ENCODE results near the gene POC1A. TPM values are rescaled to one million over a fixed set of nuclear protein-coding genes. Genes with fewer than 3 reads are reported as not detected.

POC1A gene
- total and polyA plus RNA-seq, 2 experiments from 2014 or later, result 19.1 to 26.7 TPM

- Histone ChIP-seq H4K20me1 (replicated peaks; ENCODE audit: insufficient read depth) (no peaks in the 10 kb centered on the region), H3K4me1 (ENCODE audit: insufficient read depth) (no peaks in the 10 kb centered on the region), H3F3A (replicated peaks; ENCODE audit: low read depth) (no peaks in the 10 kb centered on the region), H3K27ac (ENCODE audit: low read depth) (no peak overlapping the region), H3K4me2 (no peak overlapping the region), H2AFZ (no peak overlapping the region), H3K9me2 (ENCODE audit: insufficient read depth) (no peaks in the 10 kb centered on the region), H3K79me2 (replicated peaks; ENCODE audit: insufficient read depth) (no peaks in the 10 kb centered on the region), H3K27me3 (ENCODE audit: insufficient read depth) (no peaks in the 10 kb centered on the region), H3K36me3 (ENCODE audit: insufficient read depth) (peaks cover 3% of the 10 kb centered on the region; the same call in 1 of the 2 replicates), H3K4me3 (no peak overlapping the region)
- H3K9me3 Mint-ChIP-seq, result no peaks in the 10 kb centered on the region
- DNase-seq (ENCODE audit: low spot score), result no peak
- no peak overlapping the region for H3K27ac Mint-ChIP-seq
- peaks cover 2% of the 10 kb centered on the region for H3K27me3 Mint-ChIP-seq (ENCODE audit: insufficient read depth, low read depth, poor library complexity)
- no peak for ATAC-seq
- H3K4me3 Mint-ChIP-seq, result no peak overlapping the region
- peaks cover 13% of the 10 kb centered on the region; the same call in 2 of the 3 replicates for H3K4me1 Mint-ChIP-seq
- TF ChIP-seq, protein P1, sequence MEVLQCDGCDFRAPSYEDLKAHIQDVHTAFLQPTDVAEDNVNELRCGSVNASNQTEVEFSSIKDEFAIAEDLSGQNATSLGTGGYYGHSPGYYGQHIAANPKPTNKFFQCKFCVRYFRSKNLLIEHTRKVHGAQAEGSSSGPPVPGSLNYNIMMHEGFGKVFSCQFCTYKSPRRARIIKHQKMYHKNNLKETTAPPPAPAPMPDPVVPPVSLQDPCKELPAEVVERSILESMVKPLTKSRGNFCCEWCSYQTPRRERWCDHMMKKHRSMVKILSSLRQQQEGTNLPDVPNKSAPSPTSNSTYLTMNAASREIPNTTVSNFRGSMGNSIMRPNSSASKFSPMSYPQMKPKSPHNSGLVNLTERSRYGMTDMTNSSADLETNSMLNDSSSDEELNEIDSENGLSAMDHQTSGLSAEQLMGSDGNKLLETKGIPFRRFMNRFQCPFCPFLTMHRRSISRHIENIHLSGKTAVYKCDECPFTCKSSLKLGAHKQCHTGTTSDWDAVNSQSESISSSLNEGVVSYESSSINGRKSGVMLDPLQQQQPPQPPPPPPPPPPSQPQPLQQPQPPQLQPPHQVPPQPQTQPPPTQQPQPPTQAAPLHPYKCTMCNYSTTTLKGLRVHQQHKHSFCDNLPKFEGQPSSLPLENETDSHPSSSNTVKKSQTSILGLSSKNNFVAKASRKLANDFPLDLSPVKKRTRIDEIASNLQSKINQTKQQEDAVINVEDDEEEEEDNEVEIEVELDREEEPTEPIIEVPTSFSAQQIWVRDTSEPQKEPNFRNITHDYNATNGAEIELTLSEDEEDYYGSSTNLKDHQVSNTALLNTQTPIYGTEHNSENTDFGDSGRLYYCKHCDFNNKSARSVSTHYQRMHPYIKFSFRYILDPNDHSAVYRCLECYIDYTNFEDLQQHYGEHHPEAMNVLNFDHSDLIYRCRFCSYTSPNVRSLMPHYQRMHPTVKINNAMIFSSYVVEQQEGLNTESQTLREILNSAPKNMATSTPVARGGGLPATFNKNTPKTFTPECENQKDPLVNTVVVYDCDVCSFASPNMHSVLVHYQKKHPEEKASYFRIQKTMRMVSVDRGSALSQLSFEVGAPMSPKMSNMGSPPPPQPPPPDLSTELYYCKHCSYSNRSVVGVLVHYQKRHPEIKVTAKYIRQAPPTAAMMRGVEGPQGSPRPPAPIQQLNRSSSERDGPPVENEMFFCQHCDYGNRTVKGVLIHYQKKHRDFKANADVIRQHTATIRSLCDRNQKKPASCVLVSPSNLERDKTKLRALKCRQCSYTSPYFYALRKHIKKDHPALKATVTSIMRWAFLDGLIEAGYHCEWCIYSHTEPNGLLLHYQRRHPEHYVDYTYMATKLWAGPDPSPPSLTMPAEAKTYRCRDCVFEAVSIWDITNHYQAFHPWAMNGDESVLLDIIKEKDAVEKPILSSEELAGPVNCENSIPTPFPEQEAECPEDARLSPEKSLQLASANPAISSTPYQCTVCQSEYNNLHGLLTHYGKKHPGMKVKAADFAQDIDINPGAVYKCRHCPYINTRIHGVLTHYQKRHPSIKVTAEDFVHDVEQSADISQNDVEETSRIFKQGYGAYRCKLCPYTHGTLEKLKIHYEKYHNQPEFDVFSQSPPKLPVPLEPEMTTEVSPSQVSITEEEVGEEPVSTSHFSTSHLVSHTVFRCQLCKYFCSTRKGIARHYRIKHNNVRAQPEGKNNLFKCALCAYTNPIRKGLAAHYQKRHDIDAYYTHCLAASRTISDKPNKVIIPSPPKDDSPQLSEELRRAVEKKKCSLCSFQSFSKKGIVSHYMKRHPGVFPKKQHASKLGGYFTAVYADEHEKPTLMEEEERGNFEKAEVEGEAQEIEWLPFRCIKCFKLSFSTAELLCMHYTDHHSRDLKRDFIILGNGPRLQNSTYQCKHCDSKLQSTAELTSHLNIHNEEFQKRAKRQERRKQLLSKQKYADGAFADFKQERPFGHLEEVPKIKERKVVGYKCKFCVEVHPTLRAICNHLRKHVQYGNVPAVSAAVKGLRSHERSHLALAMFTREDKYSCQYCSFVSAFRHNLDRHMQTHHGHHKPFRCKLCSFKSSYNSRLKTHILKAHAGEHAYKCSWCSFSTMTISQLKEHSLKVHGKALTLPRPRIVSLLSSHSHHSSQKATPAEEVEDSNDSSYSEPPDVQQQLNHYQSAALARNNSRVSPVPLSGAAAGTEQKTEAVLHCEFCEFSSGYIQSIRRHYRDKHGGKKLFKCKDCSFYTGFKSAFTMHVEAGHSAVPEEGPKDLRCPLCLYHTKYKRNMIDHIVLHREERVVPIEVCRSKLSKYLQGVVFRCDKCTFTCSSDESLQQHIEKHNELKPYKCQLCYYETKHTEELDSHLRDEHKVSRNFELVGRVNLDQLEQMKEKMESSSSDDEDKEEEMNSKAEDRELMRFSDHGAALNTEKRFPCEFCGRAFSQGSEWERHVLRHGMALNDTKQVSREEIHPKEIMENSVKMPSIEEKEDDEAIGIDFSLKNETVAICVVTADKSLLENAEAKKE (CRISPR knock-in tag; IDR thresholded peaks at IDR 0.05), result no peak
- TF ChIP-seq JUNB (IDR thresholded peaks at IDR 0.05; ENCODE audit: unreplicated experiment) (no peak), EZH2phosphoT487 (IDR thresholded peaks at IDR 0.05; ENCODE audit: unreplicated experiment) (no peak), CREB1 (CRISPR knock-in tag; IDR thresholded peaks at IDR 0.05; ENCODE audit: low read depth) (no peak), EZH2 (IDR thresholded peaks at IDR 0.05; ENCODE audit: low read depth, unreplicated experiment) (no peak), STAT1 (IDR thresholded peaks at IDR 0.05; ENCODE audit: unreplicated experiment) (no peak), POLR2AphosphoS5 (IDR thresholded peaks at IDR 0.05; ENCODE audit: low read depth) (no peak), CTCF (conservative IDR thresholded peaks at IDR 0.05; ENCODE audit: low read depth in 2 of 2) (no peak), NANOG (IDR thresholded peaks at IDR 0.05; ENCODE audit: borderline replicate concordance) (no peak), ZNF114 (CRISPR knock-in tag; IDR thresholded peaks at IDR 0.05) (no peak)
- H3K36me3 Mint-ChIP-seq (ENCODE audit: low read depth), result peaks cover 9% of the 10 kb centered on the region
These were observed 60.3 kb downstream of the POC1A start for GRCh38 chr3:52093756-52094545.

Measured in GM23338 (cell line).